PC-3 (cell line): ENCODE data around the gene ACAN. TPM values are rescaled to one million over a fixed set of nuclear protein-coding genes. Genes with fewer than 3 reads are reported as not detected.

Source experiments
- ATAC-seq: fragments of 200-7000 bp; cut with Tn5 transposase; 2 replicates; pipeline ENCODE4 v1.9.1; 2020; ENCODE audit warnings: mild to moderate bottlenecking, moderate library complexity
- BruUV-seq: library from RNA; stranded (reverse); fragments of 400-500 nt; replicated peaks from 2 replicates; lab custom pipeline; 2021; lab: Mats Ljungman, UMichigan
- CTCF ChIA-PET: fragments of 300-600 bp; sonication (Branson Sonifier 250); formaldehyde crosslinking; loops from one replicate; lab custom pipeline; 2022; ENCODE audit warnings: antibody characterized with exemption; lab: Charles Lee
- POLR2A ChIA-PET: fragments of 300-600 bp; sonication (Branson Sonifier 250); formaldehyde crosslinking; loops from one replicate; lab custom pipeline; 2022; ENCODE audit warnings: antibody characterized with exemption; ENCODE audit not compliant: unreplicated experiment; lab: Charles Lee
- DNase-seq: peaks from one replicate; pipeline ENCODE4 v3.0.0-alpha.2; 2015
- H2AFZ ChIP-seq: fragments of 300-600 bp; sonication (generic); 2 replicates; pipeline ENCODE4 v1.6.0; 2016; ENCODE audit warnings: antibody characterized with exemption, low read length
- H3F3A ChIP-seq: fragments of 300-600 bp; sonication (generic); one replicate; pipeline ENCODE4 v1.6.0; 2017; ENCODE audit warnings: antibody characterized with exemption, low read length, control low read depth, mild to moderate bottlenecking; ENCODE audit not compliant: unreplicated experiment
- H3K27ac ChIP-seq: fragments of 300-600 bp; sonication (generic); 2 replicates; pipeline ENCODE4 v1.5.1; 2016; ENCODE audit warnings: mild to moderate bottlenecking, low read length
- H3K27me3 ChIP-seq: fragments of 300-600 bp; sonication (generic); 2 replicates; pipeline ENCODE4 v1.6.1; 2016; ENCODE audit warnings: low read length, mixed read lengths
- H3K36me3 ChIP-seq: fragments of 300-600 bp; sonication (generic); 2 replicates; pipeline ENCODE4 v1.6.1; 2016; ENCODE audit warnings: low read depth, mixed run types, low read length, mixed read lengths
- H3K4me1 ChIP-seq: fragments of 300-600 bp; sonication (generic); 2 replicates; pipeline ENCODE4 v1.5.1; 2016; ENCODE audit warnings: low read length; ENCODE audit not compliant: insufficient read depth
- H3K4me2 ChIP-seq: fragments of 300-600 bp; sonication (generic); 2 replicates; pipeline ENCODE4 v1.6.0; 2016; ENCODE audit warnings: low read length
- H3K4me3 ChIP-seq: fragments of 300-600 bp; sonication (generic); 2 replicates; pipeline ENCODE4 v1.5.1; 2016; ENCODE audit warnings: mild to moderate bottlenecking, low read length, mixed read lengths
- H3K79me2 ChIP-seq: fragments of 300-600 bp; sonication (generic); 2 replicates; pipeline ENCODE4 v1.6.1; 2017; ENCODE audit warnings: low read length, mixed read lengths
- H3K9ac ChIP-seq: fragments of 300-600 bp; sonication (generic); 2 replicates; pipeline ENCODE4 v1.6.0; 2016; ENCODE audit warnings: mild to moderate bottlenecking, low read length
- H3K9me2 ChIP-seq: fragments of 300-600 bp; sonication (generic); replicated peaks from 2 replicates; pipeline ENCODE4 v1.6.1; 2016; ENCODE audit warnings: mixed run types, low read length, mixed read lengths
- H3K9me3 ChIP-seq: fragments of 300-600 bp; sonication (generic); 2 replicates; pipeline ENCODE4 v1.6.1; 2016; ENCODE audit warnings: low read length, mixed read lengths
- H4K20me1 ChIP-seq: fragments of 300-600 bp; sonication (generic); 2 replicates; pipeline ENCODE4 v1.6.1; 2016; ENCODE audit warnings: low read length, mixed read lengths
- CTCF ChIP-seq: fragments of 300-600 bp; sonication (generic); conservative IDR thresholded peaks from 2 replicates; pipeline ENCODE4 v1.5.1; 2017; ENCODE audit warnings: antibody characterized with exemption, low read depth, mild to moderate bottlenecking, low read length
- EZH2 ChIP-seq: fragments of 300-600 bp; sonication (generic); IDR thresholded peaks from one replicate; pipeline ENCODE4 v1.6.1; 2017; ENCODE audit warnings: antibody characterized with exemption, mild to moderate bottlenecking, low read length; ENCODE audit not compliant: unreplicated experiment
- EZH2phosphoT487 ChIP-seq: fragments of 300-600 bp; sonication (generic); IDR thresholded peaks from 2 replicates; pipeline ENCODE4 v1.6.1; 2018; ENCODE audit warnings: mild to moderate bottlenecking, antibody characterized with exemption, low read length, borderline replicate concordance
- intact Hi-C: fragments of 100-400 bp; cut with micrococcal nuclease; formaldehyde crosslinking; loops from 2 replicates; pipeline ENCODE4 v1.9.0; 2023
- total RNA-seq: library from RNA; depleted of rRNA; stranded (reverse); fragments of >200 nt; gene quantifications from 2 replicates; pipeline ENCODE4 v1.2.3, GENCODE V29; 2014

Gene ACAN
- total RNA-seq, 1 experiment from 2014 or later: not detected

GRCh38 chr15:88759872-88760271 is 43.4 kb upstream of the ACAN start:
- CTCF ChIA-PET: no interaction called here
- H3K27me3 ChIP-seq: peaks cover 61% of the 10 kb centered on the region

GRCh38 chr15:88764448-88764847 is 38.8 kb upstream of the ACAN start:
- TF ChIP-seq EZH2 (no peak), EZH2phosphoT487 (no peak), CTCF (no peak)
- no peak overlapping the region for H3K4me2 ChIP-seq
- no peaks in the 10 kb centered on the region for H3K4me1 ChIP-seq
- intact Hi-C loops: no loop called here
- ATAC-seq (no peak), DNase-seq (no peak)
- H3K4me3 ChIP-seq: no peak overlapping the region
- no peaks in the 10 kb centered on the region for H3K79me2 ChIP-seq
- H3K9me3 ChIP-seq: no peaks in the 10 kb centered on the region
- H3K9ac ChIP-seq: no peak overlapping the region
- no peaks in the 10 kb centered on the region for H3F3A ChIP-seq
- H2AFZ ChIP-seq: no peak overlapping the region
- H4K20me1 ChIP-seq: no peaks in the 10 kb centered on the region
- H3K36me3 ChIP-seq: no peaks in the 10 kb centered on the region
- peaks cover 94% of the 10 kb centered on the region for H3K27me3 ChIP-seq
- no peak overlapping the region for H3K27ac ChIP-seq
- ChIA-PET CTCF (no interaction called here), POLR2A (no interaction called here)
- no peaks in the 10 kb centered on the region for H3K9me2 ChIP-seq
- no TSS peak for BruUV-seq

More at GRCh38 chr15:88759872-88760271, 43.4 kb upstream of the ACAN start:
- no peaks in the 10 kb centered on the region for H3K9me2 ChIP-seq
- no peak overlapping the region for H2AFZ ChIP-seq
- intact Hi-C loops: no loop called here
- BruUV-seq: no TSS peak
- H3K4me2 ChIP-seq: no peak overlapping the region
- H3K4me1 ChIP-seq: no peaks in the 10 kb centered on the region
- no peak for DNase-seq
- no peak for ATAC-seq
- no peaks in the 10 kb centered on the region for H3K9me3 ChIP-seq
- no peaks in the 10 kb centered on the region for H3F3A ChIP-seq
- no peak overlapping the region for H3K27ac ChIP-seq
- no peak overlapping the region for H3K4me3 ChIP-seq
- POLR2A ChIA-PET: no interaction called here
- no peaks in the 10 kb centered on the region for H4K20me1 ChIP-seq
- H3K36me3 ChIP-seq: no peaks in the 10 kb centered on the region
- no peak overlapping the region for H3K9ac ChIP-seq
- no peaks in the 10 kb centered on the region for H3K79me2 ChIP-seq
- TF ChIP-seq EZH2phosphoT487 (no peak), CTCF (no peak), EZH2 (no peak)

GRCh38 chr15:88765212-88765611 is 38.0 kb upstream of the ACAN start:
- CTCF ChIA-PET: no interaction called here
- BruUV-seq: no TSS peak
- Histone ChIP-seq H3K9me3 (no peaks in the 10 kb centered on the region), H3K79me2 (no peaks in the 10 kb centered on the region), H3K27me3 (peaks cover 95% of the 10 kb centered on the region), H3K4me2 (no peak overlapping the region), H3F3A (no peaks in the 10 kb centered on the region), H3K36me3 (no peaks in the 10 kb centered on the region), H3K27ac (no peak overlapping the region), H4K20me1 (no peaks in the 10 kb centered on the region), H3K9ac (no peak overlapping the region), H3K4me1 (no peaks in the 10 kb centered on the region), H3K4me3 (no peak overlapping the region), H2AFZ (no peak overlapping the region), H3K9me2 (no peaks in the 10 kb centered on the region)
- intact Hi-C loops: no loop called here
- DNase-seq (no peak), ATAC-seq (no peak)
- no peak for TF ChIP-seq CTCF
- no peak for TF ChIP-seq EZH2phosphoT487
- TF ChIP-seq EZH2: no peak
- POLR2A ChIA-PET: no interaction called here
